Measurements from ENCODE around the gene CXCL12.

The CXCL12 gene

DNA sequence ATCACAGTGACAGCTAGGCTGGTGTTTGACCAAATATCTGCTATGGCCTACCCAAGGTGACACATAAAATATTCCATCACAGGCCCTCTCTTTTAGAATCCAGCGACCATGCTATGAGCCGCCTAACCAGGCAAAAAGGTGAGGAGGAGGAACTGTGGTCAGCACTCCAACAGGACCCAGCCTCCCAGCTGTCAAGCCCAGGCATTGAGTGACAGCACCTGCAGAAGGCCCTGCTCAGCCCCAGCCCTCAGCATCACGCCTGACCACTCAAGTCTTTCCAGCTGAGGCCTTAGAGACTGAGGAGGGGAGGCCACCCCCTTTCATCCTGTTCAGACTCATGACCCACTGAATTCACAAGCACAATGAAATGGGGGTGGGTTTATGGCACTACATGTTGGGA is 43.0 kb downstream of the CXCL12 start:
- in situ Hi-C loops (cut with MboI; ENCODE audit: low sequenced_read_pairs), result no loop called here

DNA sequence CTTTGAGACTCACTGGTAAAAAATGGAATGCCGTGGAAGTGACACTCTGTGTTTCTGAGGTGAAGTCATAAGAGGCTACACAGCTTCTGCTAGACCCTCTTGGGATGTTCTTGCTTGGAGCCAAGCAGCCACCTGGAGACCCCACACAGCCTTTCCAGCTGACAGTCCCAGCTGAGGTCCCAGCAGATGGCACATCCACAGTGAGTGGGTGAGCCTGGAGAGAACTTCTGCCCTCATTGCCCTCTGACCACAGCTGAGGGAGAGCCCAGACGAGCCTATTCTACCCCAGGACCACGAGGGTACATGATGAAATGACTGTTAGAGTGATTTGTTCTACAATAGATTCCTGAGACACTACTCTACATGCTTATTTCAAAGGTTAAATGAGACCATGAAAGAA is 44.3 kb downstream of the CXCL12 start:
- in situ Hi-C loops (cut with MboI; ENCODE audit: low sequenced_read_pairs), result no loop called here

DNA sequence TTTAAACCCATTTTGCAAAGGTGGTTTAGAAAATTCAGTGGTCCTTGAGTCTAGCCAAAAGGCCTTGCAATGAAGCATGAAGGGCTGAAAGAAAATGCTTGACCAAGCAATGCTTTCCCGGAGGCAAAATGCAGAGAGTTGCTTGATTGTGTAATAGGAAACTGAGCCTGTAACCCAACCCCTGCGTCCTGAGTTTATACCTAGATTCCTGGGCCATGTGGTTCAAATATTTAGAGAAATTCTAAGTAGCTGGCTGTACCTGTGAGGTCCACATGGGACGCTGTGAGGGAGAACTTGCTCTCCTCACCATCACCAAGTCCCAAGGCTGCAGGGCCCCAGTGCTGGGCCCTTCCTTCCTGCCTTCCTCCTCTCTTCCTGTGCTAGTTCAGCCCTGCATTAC is 45.7 kb downstream of the CXCL12 start:
- in situ Hi-C loops (cut with MboI; ENCODE audit: low sequenced_read_pairs), result no loop called here

DNA sequence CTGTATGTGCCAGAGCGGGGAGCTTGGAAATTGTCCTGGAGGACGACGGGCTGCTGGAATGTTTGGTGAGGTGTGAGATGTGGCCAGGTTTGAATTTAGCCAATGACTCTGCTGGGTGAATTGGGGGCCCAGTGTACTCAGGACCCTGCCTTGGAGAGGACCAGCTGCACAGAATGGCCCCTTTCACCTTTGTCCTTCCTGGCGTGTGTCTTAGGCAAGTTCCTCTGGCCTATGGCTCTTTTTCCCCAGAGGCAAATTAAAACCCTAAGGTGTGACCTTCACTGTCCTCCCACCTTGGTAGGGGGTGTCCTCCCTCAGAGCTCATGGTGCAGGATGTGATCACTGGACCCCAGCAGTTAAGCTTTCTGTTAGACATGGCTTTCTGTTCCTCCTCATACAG is 47.8 kb downstream of the CXCL12 start:
- in situ Hi-C loops (cut with MboI; ENCODE audit: low sequenced_read_pairs), result no loop called here

DNA sequence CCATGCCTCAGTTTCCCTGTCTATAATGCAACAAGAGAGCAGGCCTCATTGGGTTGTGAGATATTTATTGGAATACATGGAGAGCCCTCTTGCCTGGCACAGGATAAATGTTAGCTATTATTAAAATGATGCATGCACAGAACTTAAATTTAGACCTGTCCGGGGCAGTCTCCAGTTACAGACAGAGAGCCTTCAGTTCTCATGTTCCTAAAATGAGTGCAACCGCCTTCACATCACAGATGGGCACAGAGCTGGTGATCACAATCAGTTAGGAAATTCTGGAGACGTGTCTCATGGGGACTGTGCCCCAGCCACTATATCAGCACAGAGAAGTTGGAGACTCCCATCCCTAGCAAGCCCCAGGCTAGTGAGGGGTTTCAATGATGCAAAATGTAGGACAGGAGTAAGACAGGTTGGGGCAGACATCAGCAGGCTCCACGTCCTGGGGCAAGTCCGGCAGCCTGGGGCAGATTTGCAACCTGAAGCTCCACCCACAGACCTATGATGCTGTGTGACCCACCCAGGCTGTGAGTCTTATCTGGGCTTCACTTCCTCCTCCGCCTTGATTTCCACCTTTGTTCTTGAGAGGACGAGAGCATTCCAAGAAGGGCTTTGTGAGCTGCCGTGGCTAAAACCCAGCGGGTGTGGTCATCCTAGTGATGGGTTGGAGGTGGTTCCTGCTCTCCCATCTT is 49.4 kb downstream of the CXCL12 start:
- in situ Hi-C loops (cut with MboI; ENCODE audit: low sequenced_read_pairs), result no loop called here

DNA sequence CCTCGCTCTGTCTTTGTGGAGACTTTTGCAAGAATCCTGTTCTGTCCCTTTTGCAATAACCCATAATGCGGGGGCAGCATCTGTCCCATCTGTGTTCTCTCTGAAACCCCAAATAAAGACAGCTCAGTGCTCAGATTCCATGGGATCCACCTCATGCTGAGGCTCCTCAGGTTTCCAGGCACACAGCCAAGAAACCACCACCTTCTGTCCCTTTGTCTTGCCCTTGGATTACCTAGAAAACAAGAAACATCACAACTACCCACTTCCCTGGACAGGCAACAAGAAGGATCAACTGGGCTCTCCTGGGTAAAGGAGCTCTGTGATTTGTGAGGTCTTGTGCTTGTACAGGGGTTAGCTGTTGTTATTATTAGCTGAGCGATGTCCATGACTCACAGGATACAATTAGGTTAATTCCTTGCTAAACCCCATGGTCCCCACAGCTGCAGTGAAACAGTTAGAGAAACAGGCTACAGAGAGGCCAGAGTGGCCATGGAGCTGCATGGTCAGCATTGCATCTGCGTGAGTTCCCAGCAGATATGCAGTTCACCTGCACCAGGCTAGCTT is 50.2 kb downstream of the CXCL12 start:
- in situ Hi-C loops (cut with MboI; ENCODE audit: low sequenced_read_pairs), result no loop called here

DNA sequence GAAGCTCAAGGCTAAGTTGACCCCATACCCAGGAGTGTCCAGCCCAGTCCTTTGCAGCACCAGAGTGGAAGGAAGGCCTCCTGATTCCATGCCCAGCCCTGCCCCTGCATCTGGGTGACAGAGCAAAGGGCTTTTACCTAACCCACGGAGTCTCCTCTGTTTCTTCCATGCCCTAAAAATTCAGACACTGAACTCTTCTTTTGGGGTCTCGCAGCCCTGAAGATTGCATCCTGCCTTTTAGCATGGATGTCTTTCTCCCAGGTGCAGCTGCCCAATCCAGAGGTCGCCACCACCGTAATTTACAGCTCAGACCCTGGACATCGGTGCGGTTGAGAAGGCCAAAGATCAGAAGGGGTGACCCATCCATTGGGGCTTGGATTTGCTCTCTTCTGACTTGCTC is 50.8 kb downstream of the CXCL12 start:
- in situ Hi-C loops (cut with MboI; ENCODE audit: low sequenced_read_pairs), result no loop called here

DNA sequence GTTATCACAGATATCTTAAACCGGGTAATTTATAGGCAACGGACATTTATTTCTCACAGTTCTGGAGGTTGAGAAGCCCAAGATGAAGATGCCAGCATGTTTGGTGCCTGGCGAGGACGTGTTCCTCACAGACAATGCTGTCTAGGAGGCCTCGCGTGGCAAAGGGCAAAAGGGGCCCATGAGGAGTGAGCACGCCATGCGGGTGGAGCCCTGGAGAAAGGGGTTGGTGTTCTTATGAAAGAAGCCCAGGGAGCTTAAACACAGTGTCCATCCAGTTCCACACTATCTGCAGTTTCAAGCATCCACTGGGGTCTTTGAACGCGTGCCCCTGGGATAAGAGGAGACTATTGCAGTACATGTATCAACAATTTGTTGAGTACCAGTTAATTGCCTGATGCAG is 51.4 kb downstream of the CXCL12 start:
- in situ Hi-C loops (cut with MboI; ENCODE audit: low sequenced_read_pairs), result no loop called here

DNA sequence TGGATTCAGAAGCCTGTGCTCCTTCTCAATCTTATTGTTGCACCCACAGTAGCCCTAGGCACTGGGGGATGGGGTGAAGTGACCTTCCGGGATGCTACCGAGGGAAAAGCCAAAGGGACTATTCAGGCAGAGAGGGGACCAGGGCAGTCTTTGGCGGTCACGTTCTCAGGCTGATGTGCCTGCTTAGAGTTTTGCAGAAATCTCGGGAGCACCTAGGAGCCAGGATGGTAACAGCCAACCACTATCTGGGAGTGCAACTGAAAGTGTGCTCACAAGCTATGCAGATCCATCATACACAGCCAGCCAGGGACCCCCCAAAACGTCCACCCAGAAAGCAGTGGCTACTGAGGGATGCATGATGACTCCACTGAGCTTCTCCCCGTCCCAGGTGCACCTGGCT is 52.4 kb downstream of the CXCL12 start:
- in situ Hi-C loops (cut with MboI; ENCODE audit: low sequenced_read_pairs), result no loop called here

DNA sequence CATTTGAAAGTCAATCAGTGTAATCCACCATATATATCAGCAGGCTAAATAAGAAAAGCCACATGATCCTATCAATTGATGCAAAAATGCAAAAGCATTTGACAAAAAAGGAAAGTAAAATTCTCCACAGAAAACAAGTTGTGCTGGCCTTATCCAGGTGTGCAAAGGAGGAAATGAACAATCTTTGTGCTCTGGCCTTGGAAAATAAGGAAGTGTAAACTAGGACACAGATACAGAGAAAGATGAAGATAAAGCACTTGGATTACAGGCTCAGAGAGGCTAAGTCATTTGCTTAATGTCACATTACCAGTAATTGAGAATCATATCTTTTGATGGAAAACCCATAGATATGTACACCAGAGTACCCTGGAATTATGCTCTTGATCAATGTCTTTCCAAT is 54.5 kb downstream of the CXCL12 start:
- in situ Hi-C loops (cut with MboI; ENCODE audit: low sequenced_read_pairs), result no loop called here

DNA sequence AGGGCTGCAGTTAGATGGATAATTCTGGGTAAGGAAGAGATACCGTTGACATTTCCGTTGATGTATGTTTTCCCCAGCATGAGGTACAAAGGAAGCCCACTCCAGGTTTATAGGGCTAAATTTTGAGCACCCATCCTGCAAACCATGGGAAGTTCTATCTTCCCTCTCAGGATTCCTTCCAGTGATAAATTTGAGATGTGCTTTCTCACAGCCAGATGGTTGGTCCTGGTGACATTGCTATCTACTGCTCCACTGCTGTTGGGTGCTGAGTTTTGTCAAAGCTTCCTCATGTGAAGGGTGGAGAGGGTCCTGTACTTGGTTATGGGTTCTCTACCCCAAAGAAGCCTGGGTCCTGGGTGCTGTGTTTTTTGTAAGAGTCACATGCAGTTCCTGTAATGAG is 57.4 kb downstream of the CXCL12 start:
- in situ Hi-C loops (cut with MboI; ENCODE audit: low sequenced_read_pairs), result no loop called here

Measured in HL-60/S4 treated with phorbol 12-myristate 13-acetate at 8.2 ng/mL for 4 days and 3 days (cell line).